ENCODE data around the gene PLEKHA6. TPM values are rescaled to one million over a fixed set of nuclear protein-coding genes. Genes with fewer than 3 reads are reported as not detected.

PLEKHA6 gene
- total RNA-seq, 1 experiment from 2014 or later, result not detected

GRCh38 chr1:204390751-204391466 is 31.2 kb upstream of the PLEKHA6 start:
- no peaks in the 10 kb centered on the region; the same call in 1 of the 2 replicates for H3K27me3 ChIP-seq
- H3K36me3 ChIP-seq, result peaks cover 4% of the 10 kb centered on the region
- no peak overlapping the region for H3K4me3 ChIP-seq
- DNase-seq, result no peak
- peaks cover 10% of the 10 kb centered on the region for H3K9me3 ChIP-seq

- Histone ChIP-seq H3K36me3 (no peaks in the 10 kb centered on the region), H3K4me3 (no peak overlapping the region), H3K9me3 (no peaks in the 10 kb centered on the region), H3K27me3 (peaks cover 16% of the 10 kb centered on the region)
- no peak for DNase-seq
These were observed 26.0 kb upstream of the PLEKHA6 start for GRCh38 chr1:204385727-204386126.

- peak; percentile 88 for DNase-seq
- no peaks in the 10 kb centered on the region for H3K36me3 ChIP-seq
- H3K4me3 ChIP-seq, result no peak overlapping the region
- peaks cover 25% of the 10 kb centered on the region for H3K27me3 ChIP-seq
- H3K9me3 ChIP-seq, result no peaks in the 10 kb centered on the region
These were observed 25.1 kb upstream of the PLEKHA6 start for GRCh38 chr1:204384636-204385352.

- Histone ChIP-seq H3K9me3 (no peaks in the 10 kb centered on the region), H3K4me3 (no peak overlapping the region), H3K36me3 (no peaks in the 10 kb centered on the region), H3K27me3 (peaks cover 40% of the 10 kb centered on the region)
- no peak for DNase-seq
These were observed 23.6 kb upstream of the PLEKHA6 start for GRCh38 chr1:204383163-204383904.

- no peak for DNase-seq
- Histone ChIP-seq H3K4me3 (no peak overlapping the region), H3K36me3 (no peaks in the 10 kb centered on the region), H3K27me3 (peaks cover 46% of the 10 kb centered on the region), H3K9me3 (no peaks in the 10 kb centered on the region)
These were observed 23.0 kb upstream of the PLEKHA6 start for GRCh38 chr1:204382714-204383083.

GRCh38 chr1:204380293-204380831 is 20.6 kb upstream of the PLEKHA6 start:
- no peak for DNase-seq

GRCh38 chr1:204377800-204378668 is 18.3 kb upstream of the PLEKHA6 start:
- H3K36me3 ChIP-seq, result no peaks in the 10 kb centered on the region
- peak; percentile 34 for DNase-seq
- no peaks in the 10 kb centered on the region for H3K9me3 ChIP-seq
- H3K27me3 ChIP-seq, result peaks cover 69% of the 10 kb centered on the region
- H3K4me3 ChIP-seq, result peak overlapping the region; percentile 28

More at GRCh38 chr1:204380293-204380831, 20.6 kb upstream of the PLEKHA6 start:
- Histone ChIP-seq H3K9me3 (no peaks in the 10 kb centered on the region), H3K36me3 (no peaks in the 10 kb centered on the region), H3K27me3 (peaks cover 60% of the 10 kb centered on the region), H3K4me3 (no peak overlapping the region)

GRCh38 chr1:204376919-204377799 is 17.4 kb upstream of the PLEKHA6 start:
- Histone ChIP-seq H3K27me3 (peaks cover 71% of the 10 kb centered on the region), H3K4me3 (peak overlapping the region; percentile 28; the same call in 1 of the 2 replicates), H3K9me3 (no peaks in the 10 kb centered on the region), H3K36me3 (no peaks in the 10 kb centered on the region)
- peak; percentile 50 for DNase-seq

- DNase-seq, result no peak
- no peaks in the 10 kb centered on the region for H3K36me3 ChIP-seq
- H3K9me3 ChIP-seq, result no peaks in the 10 kb centered on the region
- peaks cover 68% of the 10 kb centered on the region for H3K27me3 ChIP-seq
- H3K4me3 ChIP-seq, result no peak overlapping the region
These were observed 16.7 kb upstream of the PLEKHA6 start for GRCh38 chr1:204376465-204376864.

GRCh38 chr1:204373911-204374310 is 14.2 kb upstream of the PLEKHA6 start:
- DNase-seq, result no peak
- H3K27me3 ChIP-seq, result peaks cover 47% of the 10 kb centered on the region
- H3K36me3 ChIP-seq, result no peaks in the 10 kb centered on the region
- H3K9me3 ChIP-seq, result no peaks in the 10 kb centered on the region
- H3K4me3 ChIP-seq, result no peak overlapping the region

GRCh38 chr1:204370176-204370575 is 10.4 kb upstream of the PLEKHA6 start:
- Histone ChIP-seq H3K36me3 (no peaks in the 10 kb centered on the region), H3K27me3 (peaks cover 19% of the 10 kb centered on the region), H3K9me3 (no peaks in the 10 kb centered on the region), H3K4me3 (no peak overlapping the region)
- DNase-seq, result no peak

GRCh38 chr1:204368996-204369726 is 9.4 kb upstream of the PLEKHA6 start:
- Histone ChIP-seq H3K36me3 (no peaks in the 10 kb centered on the region), H3K27me3 (peaks cover 14% of the 10 kb centered on the region), H3K4me3 (no peak overlapping the region), H3K9me3 (no peaks in the 10 kb centered on the region)
- DNase-seq, result no peak

- Histone ChIP-seq H3K36me3 (no peaks in the 10 kb centered on the region), H3K27me3 (peaks cover 13% of the 10 kb centered on the region), H3K4me3 (no peak overlapping the region), H3K9me3 (no peaks in the 10 kb centered on the region)
- no peak for DNase-seq
These were observed 8.2 kb upstream of the PLEKHA6 start for GRCh38 chr1:204367956-204368355.

- no peak overlapping the region for H3K4me3 ChIP-seq
- H3K9me3 ChIP-seq, result no peaks in the 10 kb centered on the region
- no peak for DNase-seq
- no peaks in the 10 kb centered on the region for H3K36me3 ChIP-seq
- peaks cover 10% of the 10 kb centered on the region for H3K27me3 ChIP-seq
These were observed 7.6 kb upstream of the PLEKHA6 start for GRCh38 chr1:204367193-204367858.

Measured in MG63 (cell line).